Measurements from ENCODE around the gene TRAF6.

The TRAF6 gene

GRCh38 chr11:36480833-36481232 is 29.2 kb downstream of the TRAF6 start:
- H3K27me3 Mint-ChIP-seq: no peaks in the 10 kb centered on the region
- no peak overlapping the region for H3K4me3 Mint-ChIP-seq
- peaks cover 8% of the 10 kb centered on the region for H3K4me1 Mint-ChIP-seq (ENCODE audit: low read depth)
- H3K36me3 Mint-ChIP-seq (ENCODE audit: low read depth): peaks cover 35% of the 10 kb centered on the region
- H3K9me3 Mint-ChIP-seq: peaks cover 3% of the 10 kb centered on the region
- no peak overlapping the region for H3K27ac Mint-ChIP-seq
- no peak for DNase-seq

- Mint-ChIP-seq H3K27me3 (no peaks in the 10 kb centered on the region), H3K36me3 (ENCODE audit: low read depth) (peaks cover 16% of the 10 kb centered on the region), H3K9me3 (peaks cover 3% of the 10 kb centered on the region), H3K27ac (no peak overlapping the region), H3K4me3 (no peak overlapping the region), H3K4me1 (ENCODE audit: low read depth) (peaks cover 8% of the 10 kb centered on the region)
- no peak for DNase-seq
These were observed 31.3 kb downstream of the TRAF6 start for GRCh38 chr11:36478700-36479329.

- DNase-seq: no peak
- Mint-ChIP-seq H3K27me3 (no peaks in the 10 kb centered on the region), H3K4me1 (ENCODE audit: low read depth) (peaks cover 5% of the 10 kb centered on the region), H3K9me3 (no peaks in the 10 kb centered on the region), H3K27ac (no peak overlapping the region), H3K36me3 (ENCODE audit: low read depth) (peaks cover 7% of the 10 kb centered on the region), H3K4me3 (no peak overlapping the region)
These were observed 34.9 kb downstream of the TRAF6 start for GRCh38 chr11:36475192-36475591.

- H3K36me3 Mint-ChIP-seq (ENCODE audit: low read depth): peaks cover 4% of the 10 kb centered on the region
- H3K27me3 Mint-ChIP-seq: no peaks in the 10 kb centered on the region
- H3K27ac Mint-ChIP-seq: no peak overlapping the region
- no peaks in the 10 kb centered on the region for H3K4me1 Mint-ChIP-seq (ENCODE audit: low read depth)
- H3K9me3 Mint-ChIP-seq: no peaks in the 10 kb centered on the region
- no peak overlapping the region for H3K4me3 Mint-ChIP-seq
- DNase-seq: no peak
These were observed 38.5 kb downstream of the TRAF6 start for GRCh38 chr11:36471577-36471976.

GRCh38 chr11:36469881-36470802 is 39.9 kb downstream of the TRAF6 start:
- Mint-ChIP-seq H3K4me1 (ENCODE audit: low read depth) (no peaks in the 10 kb centered on the region), H3K27ac (no peak overlapping the region), H3K27me3 (no peaks in the 10 kb centered on the region), H3K36me3 (ENCODE audit: low read depth) (peaks cover 4% of the 10 kb centered on the region), H3K9me3 (no peaks in the 10 kb centered on the region), H3K4me3 (no peak overlapping the region)
- DNase-seq: no peak

GRCh38 chr11:36469063-36469462 is 41.0 kb downstream of the TRAF6 start:
- DNase-seq: no peak
- H3K4me3 Mint-ChIP-seq: no peak overlapping the region

GRCh38 chr11:36467916-36468315 is 42.2 kb downstream of the TRAF6 start:
- H3K9me3 Mint-ChIP-seq: no peaks in the 10 kb centered on the region
- no peaks in the 10 kb centered on the region for H3K4me1 Mint-ChIP-seq (ENCODE audit: low read depth)
- no peak overlapping the region for H3K4me3 Mint-ChIP-seq
- no peaks in the 10 kb centered on the region for H3K36me3 Mint-ChIP-seq (ENCODE audit: low read depth)
- peaks cover under 1% of the 10 kb centered on the region for H3K27me3 Mint-ChIP-seq
- H3K27ac Mint-ChIP-seq: no peak overlapping the region
- no peak for DNase-seq

More at GRCh38 chr11:36469063-36469462, 41.0 kb downstream of the TRAF6 start:
- no peak overlapping the region for H3K27ac Mint-ChIP-seq
- peaks cover 4% of the 10 kb centered on the region for H3K36me3 Mint-ChIP-seq (ENCODE audit: low read depth)
- H3K4me1 Mint-ChIP-seq (ENCODE audit: low read depth): no peaks in the 10 kb centered on the region
- no peaks in the 10 kb centered on the region for H3K27me3 Mint-ChIP-seq
- no peaks in the 10 kb centered on the region for H3K9me3 Mint-ChIP-seq

GRCh38 chr11:36467012-36467411 is 43.1 kb downstream of the TRAF6 start:
- Mint-ChIP-seq H3K27ac (no peak overlapping the region), H3K27me3 (peaks cover 3% of the 10 kb centered on the region), H3K4me3 (no peak overlapping the region), H3K9me3 (no peaks in the 10 kb centered on the region), H3K36me3 (ENCODE audit: low read depth) (no peaks in the 10 kb centered on the region), H3K4me1 (ENCODE audit: low read depth) (no peaks in the 10 kb centered on the region)
- DNase-seq: no peak

GRCh38 chr11:36465449-36466163 is 44.5 kb downstream of the TRAF6 start:
- no peaks in the 10 kb centered on the region for H3K9me3 Mint-ChIP-seq
- no peaks in the 10 kb centered on the region for H3K4me1 Mint-ChIP-seq (ENCODE audit: low read depth)
- no peak overlapping the region for H3K4me3 Mint-ChIP-seq
- H3K27me3 Mint-ChIP-seq: peaks cover 3% of the 10 kb centered on the region
- DNase-seq: no peak
- no peak overlapping the region for H3K27ac Mint-ChIP-seq
- no peaks in the 10 kb centered on the region for H3K36me3 Mint-ChIP-seq (ENCODE audit: low read depth)

- Mint-ChIP-seq H3K27me3 (peaks cover 3% of the 10 kb centered on the region), H3K4me3 (no peak overlapping the region), H3K4me1 (ENCODE audit: low read depth) (no peaks in the 10 kb centered on the region), H3K9me3 (no peaks in the 10 kb centered on the region), H3K27ac (no peak overlapping the region), H3K36me3 (ENCODE audit: low read depth) (no peaks in the 10 kb centered on the region)
- no peak for DNase-seq
These were observed 45.4 kb downstream of the TRAF6 start for GRCh38 chr11:36464720-36465119.

GRCh38 chr11:36463781-36464180 is 46.3 kb downstream of the TRAF6 start:
- Mint-ChIP-seq H3K9me3 (no peaks in the 10 kb centered on the region), H3K36me3 (ENCODE audit: low read depth) (no peaks in the 10 kb centered on the region), H3K4me3 (no peak overlapping the region), H3K27me3 (peaks cover 3% of the 10 kb centered on the region), H3K27ac (no peak overlapping the region), H3K4me1 (ENCODE audit: low read depth) (no peaks in the 10 kb centered on the region)
- DNase-seq: no peak

- no peak overlapping the region for H3K27ac Mint-ChIP-seq
- H3K4me3 Mint-ChIP-seq: no peak overlapping the region
- H3K27me3 Mint-ChIP-seq: peaks cover 3% of the 10 kb centered on the region
- H3K9me3 Mint-ChIP-seq: no peaks in the 10 kb centered on the region
- H3K36me3 Mint-ChIP-seq (ENCODE audit: low read depth): no peaks in the 10 kb centered on the region
- no peaks in the 10 kb centered on the region for H3K4me1 Mint-ChIP-seq (ENCODE audit: low read depth)
- no peak for DNase-seq
These were observed 47.8 kb downstream of the TRAF6 start for GRCh38 chr11:36462321-36462720.

GRCh38 chr11:36460220-36460619 is 49.9 kb downstream of the TRAF6 start:
- peaks cover 3% of the 10 kb centered on the region for H3K27me3 Mint-ChIP-seq
- H3K27ac Mint-ChIP-seq: no peak overlapping the region
- peaks cover 2% of the 10 kb centered on the region for H3K36me3 Mint-ChIP-seq (ENCODE audit: low read depth)
- no peak for DNase-seq
- H3K9me3 Mint-ChIP-seq: no peaks in the 10 kb centered on the region
- H3K4me1 Mint-ChIP-seq (ENCODE audit: low read depth): no peaks in the 10 kb centered on the region
- no peak overlapping the region for H3K4me3 Mint-ChIP-seq

GRCh38 chr11:36459046-36459445 is 51.0 kb downstream of the TRAF6 start:
- H3K27ac Mint-ChIP-seq: no peak overlapping the region
- H3K27me3 Mint-ChIP-seq: peaks cover 3% of the 10 kb centered on the region
- peaks cover 2% of the 10 kb centered on the region for H3K36me3 Mint-ChIP-seq (ENCODE audit: low read depth)
- no peaks in the 10 kb centered on the region for H3K9me3 Mint-ChIP-seq
- DNase-seq: no peak
- no peak overlapping the region for H3K4me3 Mint-ChIP-seq
- no peaks in the 10 kb centered on the region for H3K4me1 Mint-ChIP-seq (ENCODE audit: low read depth)
